Retinal pigment epithelial cell (primary cell): ENCODE data around the gene RPS21.

Experiments used
- DNase-seq: peaks from one replicate; pipeline ENCODE4 v3.0.0-alpha.2; 2010; ENCODE audit warnings: low read depth
- H3K4me3 ChIP-seq: 2 replicates; pipeline ENCODE4 v1.5.1; 2011; ENCODE audit warnings: mild to moderate bottlenecking, low read length, control low read depth, moderate library complexity
- TF ChIP-seq, protein P1 (sequence below): conservative IDR thresholded peaks from 2 replicates; pipeline ENCODE4 v1.5.1; 2011; ENCODE audit warnings: low read depth, low read length, control low read depth, inconsistent platforms

RPS21 gene

GRCh38 chr20:62344782-62345181, 42.1 kb upstream of the RPS21 start:
- TF ChIP-seq, protein P1, sequence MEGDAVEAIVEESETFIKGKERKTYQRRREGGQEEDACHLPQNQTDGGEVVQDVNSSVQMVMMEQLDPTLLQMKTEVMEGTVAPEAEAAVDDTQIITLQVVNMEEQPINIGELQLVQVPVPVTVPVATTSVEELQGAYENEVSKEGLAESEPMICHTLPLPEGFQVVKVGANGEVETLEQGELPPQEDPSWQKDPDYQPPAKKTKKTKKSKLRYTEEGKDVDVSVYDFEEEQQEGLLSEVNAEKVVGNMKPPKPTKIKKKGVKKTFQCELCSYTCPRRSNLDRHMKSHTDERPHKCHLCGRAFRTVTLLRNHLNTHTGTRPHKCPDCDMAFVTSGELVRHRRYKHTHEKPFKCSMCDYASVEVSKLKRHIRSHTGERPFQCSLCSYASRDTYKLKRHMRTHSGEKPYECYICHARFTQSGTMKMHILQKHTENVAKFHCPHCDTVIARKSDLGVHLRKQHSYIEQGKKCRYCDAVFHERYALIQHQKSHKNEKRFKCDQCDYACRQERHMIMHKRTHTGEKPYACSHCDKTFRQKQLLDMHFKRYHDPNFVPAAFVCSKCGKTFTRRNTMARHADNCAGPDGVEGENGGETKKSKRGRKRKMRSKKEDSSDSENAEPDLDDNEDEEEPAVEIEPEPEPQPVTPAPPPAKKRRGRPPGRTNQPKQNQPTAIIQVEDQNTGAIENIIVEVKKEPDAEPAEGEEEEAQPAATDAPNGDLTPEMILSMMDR, result no peak
- no peak for DNase-seq
- no peak overlapping the region for H3K4me3 ChIP-seq

DNA sequence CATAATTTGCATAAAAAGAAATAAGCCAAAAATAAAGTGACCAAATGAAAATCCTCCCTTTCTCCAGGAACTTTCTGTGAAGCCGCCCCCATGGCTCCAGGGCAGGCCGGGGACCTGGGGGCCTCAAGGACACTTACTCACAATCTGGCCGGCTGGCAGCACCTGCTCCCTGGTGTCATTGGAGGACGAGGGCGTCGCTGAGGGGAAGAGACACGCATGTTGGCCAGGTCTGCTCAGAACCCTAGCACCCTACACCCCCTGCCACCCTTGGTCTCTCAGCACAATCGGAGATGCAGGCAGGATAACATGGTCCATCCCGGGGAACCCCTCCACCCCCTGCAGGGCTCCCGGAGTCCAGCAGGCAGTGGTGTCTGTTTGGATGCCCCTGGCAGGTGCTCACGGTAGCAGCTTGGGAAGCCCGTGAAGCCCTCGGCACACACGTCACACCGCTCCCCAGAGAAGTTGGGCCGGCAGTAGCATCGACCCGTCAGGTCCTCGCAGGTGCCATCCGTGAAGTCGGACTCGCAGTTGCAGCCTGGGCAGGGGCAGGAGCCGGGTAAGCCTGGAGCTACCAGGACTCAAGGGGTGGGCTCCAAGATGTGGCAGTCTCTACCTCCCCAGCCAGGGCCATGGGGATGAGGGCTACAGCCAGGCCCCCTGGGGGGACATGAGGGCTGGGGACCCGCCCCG, 41.1 kb upstream of the RPS21 start:
- TF ChIP-seq, protein P1, result no peak
- DNase-seq, result no peak

DNA sequence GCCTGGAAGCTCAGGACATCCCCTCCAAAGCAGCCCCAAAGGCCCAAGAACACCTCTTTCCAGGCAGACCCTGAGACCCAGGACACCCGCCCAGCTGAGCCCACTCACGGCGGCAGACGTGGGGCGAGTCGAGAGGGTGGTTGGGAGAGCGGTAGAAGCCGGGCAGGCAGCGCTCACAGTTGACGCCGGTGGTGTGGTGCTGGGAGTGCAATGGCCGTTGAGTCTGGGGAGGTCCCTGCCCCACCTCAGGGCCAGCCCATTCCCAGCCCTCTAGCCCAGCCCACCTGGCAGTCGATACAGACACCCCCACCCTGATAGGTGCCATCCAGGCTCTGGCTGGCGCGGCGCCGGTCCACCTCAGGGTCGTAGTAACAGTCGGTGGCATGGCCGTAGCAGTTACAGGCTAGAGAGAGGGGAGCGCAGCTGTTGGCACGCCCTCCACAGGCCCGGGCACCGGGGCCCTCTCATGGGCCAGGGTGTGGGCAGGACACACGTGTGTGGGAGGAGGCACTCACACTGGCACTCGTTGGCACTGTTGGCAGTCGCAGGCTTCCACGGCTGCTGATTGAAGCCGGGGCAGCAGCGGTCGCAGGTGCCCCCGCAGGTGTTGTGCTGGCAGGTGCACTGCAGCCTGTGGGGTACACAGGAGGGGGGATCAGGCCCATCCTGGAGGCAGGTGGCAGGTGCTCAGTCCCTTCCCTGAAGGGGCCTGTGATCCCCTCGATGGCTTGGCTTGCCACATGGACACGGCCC, 40.3 kb upstream of the RPS21 start:
- no peak for DNase-seq
- no peak overlapping the region for H3K4me3 ChIP-seq
- TF ChIP-seq, protein P1, result no peak

More for the DNA sequence above, 41.1 kb upstream of the RPS21 start:
- H3K4me3 ChIP-seq, result no peak overlapping the region

DNA sequence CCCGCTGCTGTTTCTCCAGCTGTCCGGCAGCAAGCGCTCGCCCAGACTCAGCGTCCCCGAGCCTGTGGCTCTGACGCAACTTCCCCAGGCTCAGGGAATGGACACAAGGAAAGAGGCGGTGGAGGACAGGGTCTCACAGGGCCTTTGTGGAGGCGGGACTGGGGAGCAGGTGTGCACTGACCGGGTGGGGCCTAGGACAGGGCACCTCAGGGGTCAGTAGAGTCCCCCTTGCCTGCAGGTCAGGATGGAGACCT, 39.8 kb upstream of the RPS21 start:
- no peak overlapping the region for H3K4me3 ChIP-seq
- no peak for DNase-seq
- TF ChIP-seq, protein P1, result no peak

- TF ChIP-seq, protein P1, result no peak
- no peak for DNase-seq
- H3K4me3 ChIP-seq, result no peak overlapping the region
Observed at GRCh38 chr20:62347445-62347844, 39.5 kb upstream of the RPS21 start.

DNA sequence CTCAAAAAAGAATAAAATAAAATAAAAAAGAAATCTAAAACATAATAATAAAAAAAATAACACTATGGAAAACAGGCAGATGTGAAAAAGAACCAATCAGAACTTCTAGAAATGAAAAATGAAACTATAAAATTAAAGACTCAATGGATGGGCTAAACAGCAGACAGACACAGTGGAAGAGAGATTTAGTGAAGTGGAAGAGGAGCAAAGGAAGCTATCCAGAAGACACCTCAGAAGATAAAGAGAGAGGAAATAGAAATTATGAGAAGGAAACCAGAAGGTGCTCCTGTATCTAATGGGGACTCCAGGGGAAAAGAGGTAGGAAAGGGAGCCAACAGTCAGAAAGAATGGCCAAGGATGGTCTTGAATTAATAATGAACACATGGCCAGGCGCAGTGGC, 38.3 kb upstream of the RPS21 start:
- TF ChIP-seq, protein P1, result no peak
- H3K4me3 ChIP-seq, result no peak overlapping the region
- DNase-seq, result no peak

GRCh38 chr20:62349556-62350097, 37.3 kb upstream of the RPS21 start:
- no peak for DNase-seq
- H3K4me3 ChIP-seq, result no peak overlapping the region
- TF ChIP-seq, protein P1, result no peak
